ENCODE data around the gene THEMIS.

THEMIS gene

GRCh38 chr6:127868338-127868737, 32.5 kb downstream of the THEMIS start:
- no peak overlapping the region for H3K9ac ChIP-seq (ENCODE audit: low read length in 5 of 5)
- H3K36me3 ChIP-seq (ENCODE audit: control insufficient read depth in 5 of 5, insufficient read depth in 5 of 5, low read length in 5 of 5): no peaks in the 10 kb centered on the region
- H3K4me3 ChIP-seq (ENCODE audit: low read depth in 1 of 5, low read length in 5 of 5): no peak overlapping the region
- no peaks in the 10 kb centered on the region for H3K27me3 ChIP-seq (ENCODE audit: control insufficient read depth in 5 of 5, insufficient read depth in 4 of 5, low read length in 5 of 5)
- H3K27ac ChIP-seq (ENCODE audit: low read depth, low read length): no peak overlapping the region
- no peaks in the 10 kb centered on the region for H3K4me1 ChIP-seq (ENCODE audit: control insufficient read depth in 5 of 5, insufficient read depth in 5 of 5, low read length in 5 of 5)
- H3K9me3 ChIP-seq (ENCODE audit: control insufficient read depth in 5 of 5, low read length in 5 of 5): peaks cover 0 to 9% (median 0%) of the 10 kb centered on the region in 5 donors

- Histone ChIP-seq H3K9me3 (ENCODE audit: control insufficient read depth in 5 of 5, low read length in 5 of 5) (no peaks in the 10 kb centered on the region), H3K9ac (ENCODE audit: low read length in 5 of 5) (no peak overlapping the region), H3K4me1 (ENCODE audit: control insufficient read depth in 5 of 5, insufficient read depth in 5 of 5, low read length in 5 of 5) (no peaks in the 10 kb centered on the region), H3K27me3 (ENCODE audit: control insufficient read depth in 5 of 5, insufficient read depth in 4 of 5, low read length in 5 of 5) (no peaks in the 10 kb centered on the region), H3K4me3 (ENCODE audit: low read depth in 1 of 5, low read length in 5 of 5) (no peak overlapping the region), H3K36me3 (ENCODE audit: control insufficient read depth in 5 of 5, insufficient read depth in 5 of 5, low read length in 5 of 5) (no peaks in the 10 kb centered on the region), H3K27ac (ENCODE audit: low read depth, low read length) (no peak overlapping the region)
Measured at GRCh38 chr6:127866766-127867165, 34.1 kb downstream of the THEMIS start.

GRCh38 chr6:127865108-127865507, 35.8 kb downstream of the THEMIS start:
- Histone ChIP-seq H3K27me3 (ENCODE audit: control insufficient read depth in 5 of 5, insufficient read depth in 4 of 5, low read length in 5 of 5) (no peaks in the 10 kb centered on the region), H3K36me3 (ENCODE audit: control insufficient read depth in 5 of 5, insufficient read depth in 5 of 5, low read length in 5 of 5) (no peaks in the 10 kb centered on the region), H3K4me1 (ENCODE audit: control insufficient read depth in 5 of 5, insufficient read depth in 5 of 5, low read length in 5 of 5) (no peaks in the 10 kb centered on the region), H3K27ac (ENCODE audit: low read depth, low read length) (no peak overlapping the region), H3K9ac (ENCODE audit: low read length in 5 of 5) (no peak overlapping the region), H3K4me3 (ENCODE audit: low read depth in 1 of 5, low read length in 5 of 5) (no peak overlapping the region), H3K9me3 (ENCODE audit: control insufficient read depth in 5 of 5, low read length in 5 of 5) (no peaks in the 10 kb centered on the region)

- Histone ChIP-seq H3K9me3 (ENCODE audit: control insufficient read depth in 5 of 5, low read length in 5 of 5) (no peaks in the 10 kb centered on the region), H3K4me1 (ENCODE audit: control insufficient read depth in 5 of 5, insufficient read depth in 5 of 5, low read length in 5 of 5) (no peaks in the 10 kb centered on the region), H3K27ac (ENCODE audit: low read depth, low read length) (no peak overlapping the region), H3K9ac (ENCODE audit: low read length in 5 of 5) (no peak overlapping the region), H3K27me3 (ENCODE audit: control insufficient read depth in 5 of 5, insufficient read depth in 4 of 5, low read length in 5 of 5) (no peaks in the 10 kb centered on the region), H3K4me3 (ENCODE audit: low read depth in 1 of 5, low read length in 5 of 5) (no peak overlapping the region), H3K36me3 (ENCODE audit: control insufficient read depth in 5 of 5, insufficient read depth in 5 of 5, low read length in 5 of 5) (no peaks in the 10 kb centered on the region)
Measured at GRCh38 chr6:127864701-127865100, 36.2 kb downstream of the THEMIS start.

GRCh38 chr6:127860723-127861122, 40.1 kb downstream of the THEMIS start:
- Histone ChIP-seq H3K4me3 (ENCODE audit: low read depth in 1 of 5, low read length in 5 of 5) (no peak overlapping the region), H3K27ac (ENCODE audit: low read depth, low read length) (no peak overlapping the region), H3K36me3 (ENCODE audit: control insufficient read depth in 5 of 5, insufficient read depth in 5 of 5, low read length in 5 of 5) (no peaks in the 10 kb centered on the region), H3K4me1 (ENCODE audit: control insufficient read depth in 5 of 5, insufficient read depth in 5 of 5, low read length in 5 of 5) (no peaks in the 10 kb centered on the region), H3K9me3 (ENCODE audit: control insufficient read depth in 5 of 5, low read length in 5 of 5) (no peaks in the 10 kb centered on the region), H3K9ac (ENCODE audit: low read length in 5 of 5) (no peak overlapping the region), H3K27me3 (ENCODE audit: control insufficient read depth in 5 of 5, insufficient read depth in 4 of 5, low read length in 5 of 5) (no peaks in the 10 kb centered on the region)

- Histone ChIP-seq H3K9me3 (ENCODE audit: control insufficient read depth in 5 of 5, low read length in 5 of 5) (no peaks in the 10 kb centered on the region), H3K27me3 (ENCODE audit: control insufficient read depth in 5 of 5, insufficient read depth in 4 of 5, low read length in 5 of 5) (no peaks in the 10 kb centered on the region), H3K9ac (ENCODE audit: low read length in 5 of 5) (no peak overlapping the region), H3K36me3 (ENCODE audit: control insufficient read depth in 5 of 5, insufficient read depth in 5 of 5, low read length in 5 of 5) (no peaks in the 10 kb centered on the region), H3K27ac (ENCODE audit: low read depth, low read length) (no peak overlapping the region), H3K4me1 (ENCODE audit: control insufficient read depth in 5 of 5, insufficient read depth in 5 of 5, low read length in 5 of 5) (no peaks in the 10 kb centered on the region), H3K4me3 (ENCODE audit: low read depth in 1 of 5, low read length in 5 of 5) (no peak overlapping the region)
Measured at GRCh38 chr6:127859956-127860355, 40.9 kb downstream of the THEMIS start.

- Histone ChIP-seq H3K36me3 (ENCODE audit: control insufficient read depth in 5 of 5, insufficient read depth in 5 of 5, low read length in 5 of 5) (no peaks in the 10 kb centered on the region), H3K9me3 (ENCODE audit: control insufficient read depth in 5 of 5, low read length in 5 of 5) (no peaks in the 10 kb centered on the region), H3K4me1 (ENCODE audit: control insufficient read depth in 5 of 5, insufficient read depth in 5 of 5, low read length in 5 of 5) (no peaks in the 10 kb centered on the region), H3K27ac (ENCODE audit: low read depth, low read length) (no peak overlapping the region), H3K4me3 (ENCODE audit: low read depth in 1 of 5, low read length in 5 of 5) (no peak overlapping the region), H3K27me3 (ENCODE audit: control insufficient read depth in 5 of 5, insufficient read depth in 4 of 5, low read length in 5 of 5) (no peaks in the 10 kb centered on the region), H3K9ac (ENCODE audit: low read length in 5 of 5) (no peak overlapping the region)
Measured at GRCh38 chr6:127858727-127859391, 42.0 kb downstream of the THEMIS start.

- Histone ChIP-seq H3K9ac (ENCODE audit: low read length in 5 of 5) (no peak overlapping the region), H3K27me3 (ENCODE audit: control insufficient read depth in 5 of 5, insufficient read depth in 4 of 5, low read length in 5 of 5) (no peaks in the 10 kb centered on the region), H3K27ac (ENCODE audit: low read depth, low read length) (no peak overlapping the region), H3K36me3 (ENCODE audit: control insufficient read depth in 5 of 5, insufficient read depth in 5 of 5, low read length in 5 of 5) (no peaks in the 10 kb centered on the region), H3K4me1 (ENCODE audit: control insufficient read depth in 5 of 5, insufficient read depth in 5 of 5, low read length in 5 of 5) (no peaks in the 10 kb centered on the region), H3K9me3 (ENCODE audit: control insufficient read depth in 5 of 5, low read length in 5 of 5) (no peaks in the 10 kb centered on the region), H3K4me3 (ENCODE audit: low read depth in 1 of 5, low read length in 5 of 5) (no peak overlapping the region)
Measured at GRCh38 chr6:127857051-127857637, 43.7 kb downstream of the THEMIS start.

GRCh38 chr6:127855542-127856159, 45.2 kb downstream of the THEMIS start:
- Histone ChIP-seq H3K4me1 (ENCODE audit: control insufficient read depth in 5 of 5, insufficient read depth in 5 of 5, low read length in 5 of 5) (no peaks in the 10 kb centered on the region), H3K4me3 (ENCODE audit: low read depth in 1 of 5, low read length in 5 of 5) (no peak overlapping the region), H3K27ac (ENCODE audit: low read depth, low read length) (no peak overlapping the region), H3K36me3 (ENCODE audit: control insufficient read depth in 5 of 5, insufficient read depth in 5 of 5, low read length in 5 of 5) (no peaks in the 10 kb centered on the region), H3K9me3 (ENCODE audit: control insufficient read depth in 5 of 5, low read length in 5 of 5) (no peaks in the 10 kb centered on the region), H3K27me3 (ENCODE audit: control insufficient read depth in 5 of 5, insufficient read depth in 4 of 5, low read length in 5 of 5) (no peaks in the 10 kb centered on the region), H3K9ac (ENCODE audit: low read length in 5 of 5) (no peak overlapping the region)

- Histone ChIP-seq H3K36me3 (ENCODE audit: control insufficient read depth in 5 of 5, insufficient read depth in 5 of 5, low read length in 5 of 5) (no peaks in the 10 kb centered on the region), H3K4me1 (ENCODE audit: control insufficient read depth in 5 of 5, insufficient read depth in 5 of 5, low read length in 5 of 5) (no peaks in the 10 kb centered on the region), H3K27ac (ENCODE audit: low read depth, low read length) (no peak overlapping the region), H3K9me3 (ENCODE audit: control insufficient read depth in 5 of 5, low read length in 5 of 5) (no peaks in the 10 kb centered on the region), H3K27me3 (ENCODE audit: control insufficient read depth in 5 of 5, insufficient read depth in 4 of 5, low read length in 5 of 5) (no peaks in the 10 kb centered on the region), H3K4me3 (ENCODE audit: low read depth in 1 of 5, low read length in 5 of 5) (no peak overlapping the region), H3K9ac (ENCODE audit: low read length in 5 of 5) (no peak overlapping the region)
Measured at GRCh38 chr6:127854009-127854408, 46.8 kb downstream of the THEMIS start.

Data from subcutaneous abdominal adipose tissue (tissue), 5 donors.